GM23338 (cell line): ENCODE measurements around the gene ABCF1. TPM values are rescaled to one million over a fixed set of nuclear protein-coding genes. Genes with fewer than 3 reads are reported as not detected.

Source experiments
- ATAC-seq: fragments of 200-7000 bp; cut with Tn5 transposase; 3 replicates; pipeline ENCODE4 v1.9.1; 2020
- DNase-seq: peaks from one replicate; pipeline ENCODE4 v3.0.0-alpha.2; 2015; ENCODE audit warnings: low spot score
- H2AFZ ChIP-seq: fragments of 200-600 bp; sonication (generic); 2 replicates; pipeline ENCODE4 v1.8.0; 2016; ENCODE audit warnings: antibody characterized with exemption, mild to moderate bottlenecking, moderate library complexity
- H3F3A ChIP-seq: fragments of 200-600 bp; sonication (generic); replicated peaks from 2 replicates; pipeline ENCODE4 v1.8.0; 2017; ENCODE audit warnings: antibody characterized with exemption, mixed run types, low read depth
- H3K27ac ChIP-seq: fragments of 200-600 bp; sonication (generic); 2 replicates; pipeline ENCODE4 v1.6.1; 2016; ENCODE audit warnings: low read depth
- H3K27me3 ChIP-seq: fragments of 200-600 bp; sonication (generic); 2 replicates; pipeline ENCODE4 v1.8.0; 2016; ENCODE audit warnings: mild to moderate bottlenecking, mixed run types, moderate library complexity; ENCODE audit not compliant: insufficient read depth
- H3K36me3 ChIP-seq: fragments of 200-600 bp; sonication (generic); 2 replicates; pipeline ENCODE4 v1.8.0; 2016; ENCODE audit warnings: mild to moderate bottlenecking; ENCODE audit not compliant: insufficient read depth
- H3K4me1 ChIP-seq: fragments of 200-600 bp; sonication (generic); 2 replicates; pipeline ENCODE4 v1.8.0; 2016; ENCODE audit warnings: mild to moderate bottlenecking, moderate library complexity; ENCODE audit not compliant: insufficient read depth
- H3K4me2 ChIP-seq: fragments of 200-600 bp; sonication (generic); 2 replicates; pipeline ENCODE4 v1.7.1; 2017; ENCODE audit warnings: mixed run types
- H3K4me3 ChIP-seq: fragments of 200-600 bp; sonication (generic); 2 replicates; pipeline ENCODE4 v1.6.1; 2016; ENCODE audit warnings: mixed run types
- H3K79me2 ChIP-seq: fragments of 200-600 bp; sonication (generic); replicated peaks from 2 replicates; pipeline ENCODE4 v1.8.0; 2017; ENCODE audit warnings: mild to moderate bottlenecking; ENCODE audit not compliant: insufficient read depth
- H3K9me2 ChIP-seq: fragments of 200-600 bp; sonication (generic); 2 replicates; pipeline ENCODE4 v1.8.0; 2017; ENCODE audit not compliant: insufficient read depth
- H4K20me1 ChIP-seq: fragments of 200-600 bp; sonication (generic); replicated peaks from 2 replicates; pipeline ENCODE4 v1.8.0; 2017; ENCODE audit warnings: mild to moderate bottlenecking; ENCODE audit not compliant: insufficient read depth
- H3K27ac Mint-ChIP-seq: 2 replicates; pipeline ENCODE4 v1.8.0; 2020; ENCODE audit warnings: inconsistent platforms, mild to moderate bottlenecking, moderate library complexity, mixed read lengths
- H3K27me3 Mint-ChIP-seq: 3 replicates; pipeline ENCODE4 v1.8.0; 2022; ENCODE audit warnings: low read depth, mild to moderate bottlenecking, moderate library complexity, mixed read lengths, inconsistent platforms; ENCODE audit not compliant: insufficient read depth, poor library complexity
- H3K36me3 Mint-ChIP-seq: 3 replicates; pipeline ENCODE4 v1.8.0; 2021; ENCODE audit warnings: low read depth, mild to moderate bottlenecking, inconsistent platforms, moderate library complexity, mixed read lengths
- H3K4me1 Mint-ChIP-seq: 3 replicates; pipeline ENCODE4 v1.8.0; 2020; ENCODE audit warnings: mild to moderate bottlenecking, inconsistent platforms, mixed read lengths
- H3K4me3 Mint-ChIP-seq: 3 replicates; pipeline ENCODE4 v1.8.0; 2021; ENCODE audit warnings: moderate library complexity, mild to moderate bottlenecking, inconsistent platforms, mixed read lengths
- H3K9me3 Mint-ChIP-seq: 3 replicates; pipeline ENCODE4 v1.8.0; 2020; ENCODE audit warnings: moderate library complexity, mild to moderate bottlenecking, inconsistent platforms, mixed read lengths
- CREB1 ChIP-seq: fragments of 250-450 bp; sonication (Bioruptor Pico); IDR thresholded peaks from 2 replicates; pipeline ENCODE4 v1.5.0; 2020; ENCODE audit warnings: low read depth, mild to moderate bottlenecking, moderate library complexity
- EZH2 ChIP-seq: fragments of 200-600 bp; sonication (generic); IDR thresholded peaks from one replicate; pipeline ENCODE4 v1.8.0; 2017; ENCODE audit warnings: antibody characterized with exemption, mild to moderate bottlenecking, low read depth; ENCODE audit not compliant: unreplicated experiment
- POLR2AphosphoS5 ChIP-seq: IDR thresholded peaks from 2 replicates; pipeline ENCODE4 v1.6.1; 2016; ENCODE audit warnings: antibody characterized with exemption, low read depth
- STAT1 ChIP-seq: IDR thresholded peaks from one replicate; pipeline ENCODE4 v1.6.1; 2016; ENCODE audit warnings: antibody characterized with exemption; ENCODE audit not compliant: unreplicated experiment
- ZNF331 ChIP-seq: fragments of 250-450 bp; sonication (Bioruptor Pico); IDR thresholded peaks from 2 replicates; pipeline ENCODE4 v1.5.0; 2020; ENCODE audit warnings: low read depth, mild to moderate bottlenecking, moderate library complexity
- polyA plus RNA-seq: library from polyadenylated mRNA; unstranded; fragments of >200 nt; fragmentation: Nextera tagmentation; extraction: Ambion mirVana; gene quantifications from 2 replicates; pipeline ENCODE4 v1.2.1, GENCODE V29; 2016
- total RNA-seq: library from RNA; depleted of rRNA; stranded (reverse); fragments of >200 nt; shearing (Covaris generic); gene quantifications from 2 replicates; pipeline ENCODE4 v1.2.3, GENCODE V29; 2014

ABCF1 gene
- total and polyA plus RNA-seq, 2 experiments from 2014 or later: 92.6 to 244 TPM

DNA sequence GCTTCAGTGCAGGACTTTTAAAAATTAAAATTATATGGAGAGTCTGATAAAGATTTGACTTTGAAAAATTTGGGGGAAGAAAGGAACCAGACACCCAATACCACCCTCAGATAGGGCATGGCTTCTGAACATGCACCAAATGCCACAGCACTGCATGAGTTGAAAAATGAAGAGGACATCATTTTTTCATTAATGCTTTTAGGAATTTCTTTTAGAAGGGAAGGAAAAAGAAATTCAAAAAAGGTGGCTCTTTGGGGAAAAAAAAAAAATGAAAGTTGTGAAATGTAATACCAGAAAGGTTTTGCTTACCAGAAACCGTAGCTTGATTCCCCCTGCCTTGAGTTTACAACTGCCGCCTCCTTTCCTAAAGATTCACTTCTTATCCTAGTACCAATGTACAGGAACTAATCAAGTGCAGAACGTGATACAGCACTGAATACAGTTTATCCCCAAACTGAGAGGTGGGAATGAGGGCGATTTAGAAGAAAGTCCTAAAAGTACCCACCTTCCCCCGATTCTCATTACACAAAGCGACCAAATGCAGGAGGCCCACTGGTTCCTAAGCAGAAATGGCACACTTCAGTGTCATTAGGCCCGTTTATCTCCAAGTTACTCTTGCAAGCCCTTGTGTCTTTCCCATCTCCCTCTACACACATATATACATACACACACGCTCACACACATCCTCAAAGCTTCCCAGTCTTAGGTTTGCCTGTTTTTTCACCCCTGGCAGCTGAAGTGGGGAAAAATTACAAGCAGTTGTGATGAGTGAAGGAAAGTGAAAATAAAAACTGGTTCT is 43.0 kb downstream of the ABCF1 start:
- no peak for ATAC-seq
- H3K27ac ChIP-seq: peak overlapping the region; percentile 78
- H3K27me3 ChIP-seq: no peaks in the 10 kb centered on the region
- peaks cover 19% of the 10 kb centered on the region for H3K4me1 ChIP-seq
- peak overlapping the region; percentile 96 for H3K4me3 Mint-ChIP-seq
- H4K20me1 ChIP-seq: peaks cover 10% of the 10 kb centered on the region
- peaks cover 40% of the 10 kb centered on the region for H3K27me3 Mint-ChIP-seq
- H3K9me3 Mint-ChIP-seq: peaks cover 18% of the 10 kb centered on the region; the same call in 2 of the 3 replicates
- peak overlapping the region; percentile 44 for H3K4me3 ChIP-seq
- peaks cover 18% of the 10 kb centered on the region for H3K36me3 ChIP-seq
- no peak for TF ChIP-seq ZNF331
- TF ChIP-seq POLR2AphosphoS5: peak; percentile 44; the same call in 1 of the 2 replicates
- peaks cover 36% of the 10 kb centered on the region for H3K4me1 Mint-ChIP-seq
- DNase-seq: no peak
- peak overlapping the region; percentile 68 for H3K4me2 ChIP-seq
- peaks cover 54% of the 10 kb centered on the region for H3K79me2 ChIP-seq
- no peak overlapping the region for H2AFZ ChIP-seq
- H3K27ac Mint-ChIP-seq: peak overlapping the region; percentile 100
- no peaks in the 10 kb centered on the region for H3K9me2 ChIP-seq
- peaks cover 82% of the 10 kb centered on the region for H3K36me3 Mint-ChIP-seq
- H3F3A ChIP-seq: peaks cover 7% of the 10 kb centered on the region; the same call in 1 of the 2 replicates

DNA sequence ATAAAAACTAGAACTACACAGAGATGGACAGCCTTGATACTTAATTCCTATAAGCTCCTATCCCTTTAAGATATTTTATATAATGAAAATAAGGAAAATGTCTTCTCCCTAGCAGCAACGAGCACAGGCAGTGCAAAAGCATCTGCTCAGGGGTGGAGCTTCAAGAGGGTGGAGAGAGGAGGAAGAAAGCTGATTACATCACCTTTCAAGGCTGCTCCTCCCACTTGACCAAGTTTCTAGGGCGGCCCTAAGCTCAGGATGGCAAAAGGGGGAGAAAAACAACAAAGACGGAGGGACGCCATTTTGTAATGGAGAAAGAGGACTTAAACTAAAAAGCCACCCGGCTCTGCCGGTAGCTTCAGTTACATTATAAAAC is 43.6 kb downstream of the ABCF1 start:
- Mint-ChIP-seq H3K9me3 (peaks cover 18% of the 10 kb centered on the region; the same call in 2 of the 3 replicates), H3K4me3 (peak overlapping the region; percentile 96), H3K36me3 (peaks cover 82% of the 10 kb centered on the region), H3K4me1 (peaks cover 36% of the 10 kb centered on the region), H3K27me3 (peaks cover 40% of the 10 kb centered on the region), H3K27ac (peak overlapping the region; percentile 100)
- ATAC-seq: peak; percentile 72
- Histone ChIP-seq H3K4me2 (peak overlapping the region; percentile 74), H2AFZ (no peak overlapping the region), H3K4me1 (peaks cover 19% of the 10 kb centered on the region), H3K9me2 (no peaks in the 10 kb centered on the region), H3K4me3 (peak overlapping the region; percentile 56), H4K20me1 (peaks cover 7% of the 10 kb centered on the region), H3K36me3 (peaks cover 12% of the 10 kb centered on the region; the same call in 1 of the 2 replicates), H3F3A (peaks cover 7% of the 10 kb centered on the region; the same call in 1 of the 2 replicates), H3K27me3 (no peaks in the 10 kb centered on the region), H3K79me2 (peaks cover 54% of the 10 kb centered on the region), H3K27ac (peak overlapping the region; percentile 98)
- DNase-seq: peak; percentile 99
- TF ChIP-seq POLR2AphosphoS5: peak; percentile 49; the same call in 1 of the 2 replicates
- no peak for TF ChIP-seq EZH2

DNA sequence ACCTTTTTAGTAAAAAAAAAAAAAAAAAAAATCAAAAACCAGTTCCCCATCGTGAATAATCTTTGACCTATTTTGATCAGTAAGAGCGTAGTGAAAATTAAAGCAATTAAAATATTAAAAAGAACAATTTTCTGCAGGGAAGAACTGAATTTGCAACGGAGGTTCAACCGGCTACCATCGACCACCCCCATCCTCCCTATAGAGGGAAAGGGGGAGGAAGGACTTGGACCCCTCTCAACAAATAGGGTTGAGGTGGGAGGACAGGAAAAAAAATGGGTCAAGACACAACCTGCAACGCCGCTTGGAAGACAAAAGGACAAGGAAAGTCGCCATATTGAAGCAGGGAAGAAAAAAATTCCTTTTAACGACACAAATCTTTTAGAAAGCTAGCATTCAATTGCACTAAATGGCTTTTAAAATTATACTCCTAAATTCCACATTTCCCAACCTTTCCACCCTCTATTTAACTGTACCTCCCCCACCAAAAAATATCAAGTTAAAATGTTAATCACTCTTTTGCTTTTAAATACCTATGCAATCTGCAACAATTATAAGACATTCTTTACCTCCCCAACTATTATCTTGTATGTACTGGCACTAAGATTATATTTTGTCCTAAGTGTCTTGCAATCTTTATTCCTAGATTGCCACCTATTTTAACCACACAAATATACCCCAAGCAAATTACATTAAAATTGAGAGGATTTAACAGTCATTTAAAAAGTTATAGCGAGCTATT is 44.1 kb downstream of the ABCF1 start:
- H3F3A ChIP-seq: peaks cover 7% of the 10 kb centered on the region; the same call in 1 of the 2 replicates
- peaks cover 54% of the 10 kb centered on the region for H3K79me2 ChIP-seq

More for the DNA sequence above, 44.1 kb downstream of the ABCF1 start:
- TF ChIP-seq CREB1 (CRISPR knock-in tag): 0 out of 2 replicates have a peak, but pooled peaks have one; percentile 12
- TF ChIP-seq STAT1: no peak
- peak; percentile 12; the same call in 1 of the 2 replicates for TF ChIP-seq POLR2AphosphoS5
- Mint-ChIP-seq H3K4me1 (peaks cover 36% of the 10 kb centered on the region), H3K36me3 (peaks cover 77% of the 10 kb centered on the region), H3K27ac (peak overlapping the region; percentile 100), H3K4me3 (peak overlapping the region; percentile 96), H3K27me3 (peaks cover 40% of the 10 kb centered on the region), H3K9me3 (peaks cover 18% of the 10 kb centered on the region; the same call in 2 of the 3 replicates)
- Histone ChIP-seq H4K20me1 (peaks cover 5% of the 10 kb centered on the region; the same call in 1 of the 2 replicates), H3K27ac (peak overlapping the region; percentile 98), H3K4me1 (peaks cover 19% of the 10 kb centered on the region), H2AFZ (no peak overlapping the region), H3K27me3 (no peaks in the 10 kb centered on the region), H3K4me3 (peak overlapping the region; percentile 56), H3K4me2 (peak overlapping the region; percentile 74), H3K9me2 (no peaks in the 10 kb centered on the region), H3K36me3 (peaks cover 13% of the 10 kb centered on the region; the same call in 1 of the 2 replicates)
- DNase-seq (peak; percentile 89), ATAC-seq (peak; percentile 46)
